ENCODE measurements around the gene HOXB3. TPM values are rescaled to one million over a fixed set of nuclear protein-coding genes. Genes with fewer than 3 reads are reported as not detected.
A peak's percentile ranks its signal among the peaks of the same experiment; 100 is the strongest.

Gene HOXB3
- total and polyA plus RNA-seq, 2 of the 4 experiments (the other 2 are of a cell fraction) = 6.3 to 59.6 TPM

DNA sequence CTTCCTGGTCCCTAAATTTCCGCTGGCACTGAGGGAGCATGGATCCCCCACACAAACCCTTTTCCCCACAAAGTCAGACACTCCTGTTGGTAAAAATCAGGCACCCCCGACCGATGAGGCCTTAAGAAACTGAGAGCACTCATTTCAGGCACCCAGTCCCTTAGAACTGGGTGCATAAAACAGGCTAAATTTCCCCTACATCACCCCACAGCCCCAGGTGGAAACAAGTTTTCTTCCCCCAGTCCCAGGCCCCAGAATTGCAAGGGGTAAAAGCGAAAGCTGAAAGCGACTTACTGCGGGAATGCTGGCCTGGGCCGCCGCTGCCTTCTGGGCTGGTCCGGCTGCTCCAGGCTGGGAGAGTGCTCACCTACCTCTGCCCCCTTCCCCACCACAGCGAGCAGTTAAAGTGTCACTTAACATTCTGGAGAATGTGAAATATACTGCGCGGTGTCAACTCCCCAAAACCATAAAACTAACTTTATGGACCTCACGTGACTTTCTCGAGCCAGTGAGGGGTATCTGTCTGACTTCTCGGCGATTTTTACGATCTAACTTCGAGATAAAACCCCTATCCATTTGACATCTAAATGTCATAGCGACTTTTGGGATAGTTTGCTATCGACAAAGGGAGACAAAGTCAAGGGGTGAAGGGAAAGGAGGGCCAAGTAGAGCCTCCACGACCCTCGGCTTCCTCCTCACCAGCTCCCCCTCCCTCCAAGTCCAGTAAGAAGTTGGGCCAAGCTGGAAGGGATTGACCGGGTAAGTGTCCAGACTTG lies at the start of gene HOXB3 (continued):
- TF ChIP-seq, protein P1, sequence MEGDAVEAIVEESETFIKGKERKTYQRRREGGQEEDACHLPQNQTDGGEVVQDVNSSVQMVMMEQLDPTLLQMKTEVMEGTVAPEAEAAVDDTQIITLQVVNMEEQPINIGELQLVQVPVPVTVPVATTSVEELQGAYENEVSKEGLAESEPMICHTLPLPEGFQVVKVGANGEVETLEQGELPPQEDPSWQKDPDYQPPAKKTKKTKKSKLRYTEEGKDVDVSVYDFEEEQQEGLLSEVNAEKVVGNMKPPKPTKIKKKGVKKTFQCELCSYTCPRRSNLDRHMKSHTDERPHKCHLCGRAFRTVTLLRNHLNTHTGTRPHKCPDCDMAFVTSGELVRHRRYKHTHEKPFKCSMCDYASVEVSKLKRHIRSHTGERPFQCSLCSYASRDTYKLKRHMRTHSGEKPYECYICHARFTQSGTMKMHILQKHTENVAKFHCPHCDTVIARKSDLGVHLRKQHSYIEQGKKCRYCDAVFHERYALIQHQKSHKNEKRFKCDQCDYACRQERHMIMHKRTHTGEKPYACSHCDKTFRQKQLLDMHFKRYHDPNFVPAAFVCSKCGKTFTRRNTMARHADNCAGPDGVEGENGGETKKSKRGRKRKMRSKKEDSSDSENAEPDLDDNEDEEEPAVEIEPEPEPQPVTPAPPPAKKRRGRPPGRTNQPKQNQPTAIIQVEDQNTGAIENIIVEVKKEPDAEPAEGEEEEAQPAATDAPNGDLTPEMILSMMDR (conservative IDR thresholded peaks at IDR 0.05; ENCODE audit: low read depth, low read length) = no peak
- TF ChIP-seq MAZ (IDR thresholded peaks at IDR 0.05; ENCODE audit: borderline replicate concordance, low read depth, low read length) = 0 out of 2 replicates have a peak, but pooled peaks have one; percentile 7
- TF ChIP-seq MXI1 (IDR thresholded peaks at IDR 0.05; ENCODE audit: borderline replicate concordance, low read depth, low read length) = no peak
- TF ChIP-seq MAFK (IDR thresholded peaks at IDR 0.05; ENCODE audit: low read depth, low read length) = no peak
